ENCODE measurements around the gene OPHN1. TPM values are rescaled to one million over a fixed set of nuclear protein-coding genes. Genes with fewer than 3 reads are reported as not detected.
"Not testable (repeated sequence)": the region's sequence is repeated elsewhere in the genome, so short reads cannot be mapped to it uniquely, and the experiment has no call there.

OPHN1 gene
- total and polyA plus RNA-seq, 5 experiments from 2014 or later = 0.05 TPM; not detected in 4

DNA sequence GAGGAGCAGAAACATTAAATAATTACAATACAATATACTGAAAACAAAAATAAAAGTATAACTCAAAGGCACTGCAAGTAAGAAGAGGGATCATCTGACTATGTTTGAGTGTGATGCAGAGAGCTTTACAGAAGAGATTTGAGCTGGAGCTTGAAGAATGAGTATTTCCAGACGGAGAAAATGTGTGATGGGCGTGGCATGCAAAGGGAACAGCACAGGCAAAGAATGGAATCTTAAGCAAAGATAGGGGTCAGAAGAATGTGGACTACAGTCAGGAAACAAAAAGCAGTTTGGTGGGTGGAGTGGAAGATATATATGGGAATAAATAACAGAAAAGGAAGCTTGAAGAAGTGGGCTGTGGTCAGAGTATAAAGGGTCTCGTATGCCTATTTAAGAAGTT, 45.5 kb downstream of the OPHN1 start:
- peaks cover 0 to 7% (median 0%) of the 10 kb centered on the region in 5 donors for H3K27me3 Mint-ChIP-seq
- POLR2A ChIA-PET = no interaction called here
- no peak overlapping the region for H3K27ac Mint-ChIP-seq
- no peak for ATAC-seq
- H3K9me3 Mint-ChIP-seq = no peaks in the 10 kb centered on the region
- no peaks in the 10 kb centered on the region for H3K36me3 Mint-ChIP-seq
- peaks cover 0 to 1% (median 0%) of the 10 kb centered on the region in 4 donors for H3K4me1 Mint-ChIP-seq
- DNase-seq = no peak
- H3K4me3 Mint-ChIP-seq = no peak overlapping the region

DNA sequence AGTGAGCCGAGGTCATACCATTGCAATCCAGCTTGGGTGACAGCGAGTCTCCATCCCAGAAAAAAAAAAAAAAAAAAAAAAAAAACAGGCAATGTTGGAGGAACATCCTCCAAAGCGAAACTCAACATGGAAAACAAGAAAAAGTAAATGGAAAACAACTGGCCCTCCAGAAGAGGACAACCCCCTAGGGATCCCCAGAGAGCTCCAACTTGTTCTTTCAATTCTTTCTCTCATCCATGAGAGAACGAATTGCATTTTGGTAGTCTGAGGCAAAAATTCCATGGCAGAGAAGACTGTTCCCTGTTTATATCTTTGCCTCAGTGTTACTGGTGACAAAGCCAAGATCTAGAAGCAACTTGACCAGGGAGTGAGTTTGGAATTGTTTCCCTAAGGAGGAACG, 49.8 kb downstream of the OPHN1 start:
- ATAC-seq = no peak
- H3K4me3 Mint-ChIP-seq = no peak overlapping the region
- no peaks in the 10 kb centered on the region for H3K4me1 Mint-ChIP-seq
- POLR2A ChIA-PET = no interaction called here
- peaks cover 0 to 22% (median 9%) of the 10 kb centered on the region in 5 donors for H3K27me3 Mint-ChIP-seq
- peaks cover 0 to 6% (median 0%) of the 10 kb centered on the region in 9 donors for H3K9me3 Mint-ChIP-seq
- no peak for DNase-seq
- H3K36me3 Mint-ChIP-seq = no peaks in the 10 kb centered on the region
- no peak overlapping the region for H3K27ac Mint-ChIP-seq

GRCh38 chrX:68377579-68377978, 55.7 kb downstream of the OPHN1 start:
- H3K27me3 Mint-ChIP-seq = peaks cover 0 to 20% (median 6%) of the 10 kb centered on the region in 5 donors
- ATAC-seq, H3K4me3 Mint-ChIP-seq, H3K9me3 Mint-ChIP-seq, POLR2A ChIA-PET, H3K27ac Mint-ChIP-seq, DNase-seq, H3K4me1 Mint-ChIP-seq, H3K36me3 Mint-ChIP-seq: not testable (repeated sequence)

GRCh38 chrX:68376373-68376772, 56.9 kb downstream of the OPHN1 start:
- no peaks in the 10 kb centered on the region for H3K36me3 Mint-ChIP-seq
- peaks cover 0 to 1% (median 0%) of the 10 kb centered on the region in 9 donors for H3K9me3 Mint-ChIP-seq
- no peak overlapping the region for H3K4me3 Mint-ChIP-seq
- POLR2A ChIA-PET = no interaction called here
- H3K4me1 Mint-ChIP-seq = no peaks in the 10 kb centered on the region
- DNase-seq = no peak
- peaks cover 0 to 12% (median 5%) of the 10 kb centered on the region in 5 donors for H3K27me3 Mint-ChIP-seq
- no peak for ATAC-seq
- no peak overlapping the region for H3K27ac Mint-ChIP-seq

DNA sequence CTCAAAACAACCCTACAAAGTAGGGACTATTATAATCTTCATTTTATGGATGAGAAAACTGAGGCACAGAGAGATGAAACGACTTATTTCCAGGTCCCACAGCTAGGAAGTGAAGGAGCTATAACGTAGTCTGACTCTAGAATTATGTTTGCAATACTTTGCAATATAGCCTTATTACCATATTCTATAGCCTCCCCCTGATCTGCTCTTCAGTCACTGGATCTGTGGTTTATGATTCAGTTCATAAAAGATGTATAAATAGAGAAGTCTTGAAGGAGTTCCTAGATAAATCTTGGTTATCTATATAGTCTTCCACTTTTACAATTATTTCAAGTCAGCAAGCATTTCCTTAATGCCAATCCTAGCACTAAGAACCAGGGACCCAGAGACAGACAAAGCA, 57.5 kb downstream of the OPHN1 start:
- H3K36me3 Mint-ChIP-seq = no peaks in the 10 kb centered on the region
- H3K4me1 Mint-ChIP-seq = no peaks in the 10 kb centered on the region
- DNase-seq (no peak), ATAC-seq (no peak)
- no peak overlapping the region for H3K27ac Mint-ChIP-seq
- POLR2A ChIA-PET = no interaction called here
- H3K4me3 Mint-ChIP-seq = no peak overlapping the region
- H3K9me3 Mint-ChIP-seq = peaks cover 0 to 4% (median 0%) of the 10 kb centered on the region in 9 donors
- H3K27me3 Mint-ChIP-seq = peaks cover 0 to 6% (median 2%) of the 10 kb centered on the region in 5 donors

- Mint-ChIP-seq H3K27ac (no peak overlapping the region), H3K9me3 (peaks cover 0 to 7% (median 0%) of the 10 kb centered on the region in 9 donors), H3K4me3 (no peak overlapping the region), H3K36me3 (no peaks in the 10 kb centered on the region), H3K27me3 (peaks cover 0 to 2% (median 0%) of the 10 kb centered on the region in 5 donors), H3K4me1 (no peaks in the 10 kb centered on the region)
- no peak for ATAC-seq
- no peak for DNase-seq
- POLR2A ChIA-PET = no interaction called here
These were observed 60.6 kb downstream of the OPHN1 start for GRCh38 chrX:68372665-68373064.

- Mint-ChIP-seq H3K36me3 (no peaks in the 10 kb centered on the region), H3K4me3 (no peak overlapping the region), H3K27ac (no peak overlapping the region), H3K27me3 (peaks cover 0 to 2% (median 0%) of the 10 kb centered on the region in 5 donors), H3K4me1 (no peaks in the 10 kb centered on the region), H3K9me3 (peaks cover 0 to 7% (median 0%) of the 10 kb centered on the region in 9 donors)
- POLR2A ChIA-PET = interaction anchor here (0.6 kb wide), 1 partner anchor 88 kb away, joined by 4 read pairs; no protein-coding TSS in a partner anchor
- ATAC-seq (no peak), DNase-seq (no peak)
These were observed 63.7 kb downstream of the OPHN1 start for GRCh38 chrX:68369559-68369958.

GRCh38 chrX:68365341-68365740, 68.0 kb downstream of the OPHN1 start:
- Mint-ChIP-seq H3K4me3 (no peak overlapping the region), H3K4me1 (no peaks in the 10 kb centered on the region), H3K36me3 (no peaks in the 10 kb centered on the region), H3K27ac (no peak overlapping the region), H3K27me3 (no peaks in the 10 kb centered on the region), H3K9me3 (peaks cover 0 to 7% (median 0%) of the 10 kb centered on the region in 9 donors)
- POLR2A ChIA-PET = no interaction called here
- no peak for ATAC-seq
- no peak for DNase-seq

GRCh38 chrX:68363984-68364383, 69.3 kb downstream of the OPHN1 start:
- Mint-ChIP-seq H3K4me3 (no peak overlapping the region), H3K27ac (no peak overlapping the region), H3K27me3 (no peaks in the 10 kb centered on the region), H3K36me3 (no peaks in the 10 kb centered on the region), H3K9me3 (no peaks in the 10 kb centered on the region), H3K4me1 (no peaks in the 10 kb centered on the region)
- DNase-seq (no peak), ATAC-seq (no peak)
- POLR2A ChIA-PET = no interaction called here

DNA sequence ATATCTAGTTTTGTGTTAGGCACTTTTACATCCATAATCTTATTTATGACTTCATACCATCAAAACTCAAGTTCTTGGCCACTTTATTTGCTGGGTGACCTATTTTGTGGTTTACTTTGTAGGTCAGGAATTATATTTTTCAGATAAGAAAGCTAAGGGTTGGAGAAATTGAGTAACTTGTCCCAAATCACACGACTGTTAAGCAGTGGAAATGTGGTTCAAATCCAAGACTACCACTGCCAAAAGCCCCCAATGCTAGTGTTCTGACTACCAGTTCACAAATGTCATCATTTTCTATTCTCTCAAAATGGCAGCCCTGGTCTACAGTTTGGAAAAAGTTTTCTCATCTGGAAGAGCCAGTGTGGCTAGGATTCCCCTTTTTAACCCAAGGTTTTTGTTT, 74.6 kb downstream of the OPHN1 start:
- no peaks in the 10 kb centered on the region for H3K4me1 Mint-ChIP-seq
- no peak for DNase-seq
- no peak for ATAC-seq
- no peak overlapping the region for H3K4me3 Mint-ChIP-seq
- H3K27ac Mint-ChIP-seq = no peak overlapping the region
- POLR2A ChIA-PET = no interaction called here
- no peaks in the 10 kb centered on the region for H3K9me3 Mint-ChIP-seq
- H3K36me3 Mint-ChIP-seq = no peaks in the 10 kb centered on the region
- H3K27me3 Mint-ChIP-seq = no peaks in the 10 kb centered on the region

GRCh38 chrX:68355629-68355920, 77.7 kb downstream of the OPHN1 start:
- DNase-seq (no peak), ATAC-seq (no peak)
- Mint-ChIP-seq H3K4me3 (no peak overlapping the region), H3K27ac (no peak overlapping the region), H3K36me3 (no peaks in the 10 kb centered on the region), H3K4me1 (no peaks in the 10 kb centered on the region), H3K9me3 (no peaks in the 10 kb centered on the region), H3K27me3 (no peaks in the 10 kb centered on the region)
- POLR2A ChIA-PET = no interaction called here

DNA sequence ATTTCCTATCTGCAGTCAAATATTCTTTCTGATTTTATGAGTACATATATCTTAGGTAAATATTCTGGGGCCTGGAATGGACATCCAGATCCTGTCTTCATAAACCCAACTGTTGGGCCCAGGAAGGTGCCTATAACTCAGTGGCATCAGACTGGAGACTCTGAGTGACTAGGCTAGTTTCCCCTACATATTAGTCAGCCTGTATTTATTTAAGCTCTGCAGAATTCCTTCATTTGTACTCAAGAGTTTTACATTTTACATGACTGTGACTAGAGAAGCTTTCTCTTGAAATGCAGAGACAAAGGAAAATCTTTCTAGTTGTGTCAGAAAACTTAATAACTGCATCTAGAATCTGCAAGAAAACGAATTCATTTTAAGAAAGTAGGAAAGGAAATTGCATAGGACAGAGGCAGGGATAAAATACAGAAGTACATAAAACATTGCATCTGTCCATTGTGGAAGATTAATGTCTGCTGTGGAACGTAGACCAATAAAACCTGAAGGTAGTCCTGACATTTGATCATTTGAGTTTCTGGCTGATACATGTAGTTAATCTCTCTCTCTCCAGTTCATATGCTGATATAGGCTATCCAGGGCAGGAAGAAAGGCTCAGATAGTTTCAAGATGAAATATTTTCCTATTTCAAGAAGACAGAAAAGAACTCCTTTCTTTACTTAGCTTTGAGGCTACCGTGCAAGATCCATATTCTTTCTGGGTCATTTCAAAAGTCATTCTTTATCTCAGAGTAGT, 78.2 kb downstream of the OPHN1 start:
- no peak overlapping the region for H3K27ac Mint-ChIP-seq
- no peak for DNase-seq
- H3K9me3 Mint-ChIP-seq = no peaks in the 10 kb centered on the region
- POLR2A ChIA-PET = no interaction called here
- H3K36me3 Mint-ChIP-seq = no peaks in the 10 kb centered on the region
- H3K4me3 Mint-ChIP-seq = no peak overlapping the region
- no peaks in the 10 kb centered on the region for H3K27me3 Mint-ChIP-seq
- no peaks in the 10 kb centered on the region for H3K4me1 Mint-ChIP-seq
- no peak for ATAC-seq

DNA sequence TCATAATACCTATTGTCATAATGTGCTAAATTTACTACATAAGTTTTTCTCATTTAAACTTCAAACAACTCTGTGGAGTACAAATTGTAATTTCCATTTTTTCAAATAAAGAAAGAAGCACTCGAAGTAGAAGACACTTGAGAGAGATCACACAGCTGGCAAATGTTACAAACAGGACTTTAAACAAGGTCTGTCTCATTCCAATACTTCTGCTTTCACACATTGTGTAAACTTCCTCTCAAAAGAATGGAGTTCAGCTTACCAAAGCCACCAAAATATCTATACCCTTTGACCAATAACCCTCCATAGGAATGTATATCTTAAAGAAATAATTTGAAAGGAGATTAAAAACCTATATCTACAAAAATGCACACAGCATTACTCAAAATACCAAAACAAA, 88.3 kb downstream of the OPHN1 start:
- Mint-ChIP-seq H3K9me3 (peaks cover 0 to 9% (median 0%) of the 10 kb centered on the region in 9 donors), H3K4me3 (no peak overlapping the region), H3K27me3 (no peaks in the 10 kb centered on the region), H3K27ac (no peak overlapping the region), H3K4me1 (no peaks in the 10 kb centered on the region), H3K36me3 (no peaks in the 10 kb centered on the region)
- DNase-seq (no peak), ATAC-seq (no peak)
- POLR2A ChIA-PET = no interaction called here

DNA sequence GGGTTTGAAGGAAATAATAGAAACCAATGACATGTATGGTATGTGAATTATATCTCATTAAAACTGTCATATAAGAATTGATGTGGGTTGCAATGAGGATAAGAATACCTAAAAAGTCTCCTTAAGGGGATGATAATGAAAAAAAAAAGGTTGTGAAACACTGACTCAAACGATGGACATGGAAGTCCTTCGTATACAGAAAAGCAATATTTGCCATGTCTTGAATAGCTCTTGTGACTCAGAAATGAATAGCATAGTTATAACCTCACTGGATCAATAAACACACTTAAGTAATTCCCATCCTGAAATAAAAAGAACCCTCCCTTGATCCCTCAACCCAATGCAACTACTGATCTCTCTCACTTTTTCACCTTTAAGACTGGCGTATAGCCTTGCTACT, 89.7 kb downstream of the OPHN1 start:
- Mint-ChIP-seq H3K4me1 (no peaks in the 10 kb centered on the region), H3K4me3 (no peak overlapping the region), H3K27ac (no peak overlapping the region), H3K9me3 (peaks cover 0 to 5% (median 0%) of the 10 kb centered on the region in 9 donors), H3K36me3 (no peaks in the 10 kb centered on the region), H3K27me3 (no peaks in the 10 kb centered on the region)
- POLR2A ChIA-PET = no interaction called here
- ATAC-seq (no peak), DNase-seq (no peak)

Measured in naive thymus-derived CD8-positive, alpha-beta T cell (primary cell).